Kidney (tissue), 14 donors: ENCODE data around the gene KRCC1. TPM values are rescaled to one million over a fixed set of nuclear protein-coding genes. Genes with fewer than 3 reads are reported as not detected.
A peak's percentile ranks its signal among the peaks of the same experiment; 100 is the strongest.

Experiments
- DNase-seq, 5 donors: peaks; one replicate each; pipeline ENCODE4 v3.0.0-alpha.2; 2013 to 2020
- FAIRE-seq: peaks from 2 replicates; lab custom pipeline; 2012; peaks lifted over from hg19 to GRCh38; lab: Jason Lieb, UNC
- H3K27ac ChIP-seq, 2 donors: one replicate each; pipeline ENCODE4 v1.7.0; 2013; ENCODE audit warnings: low read depth in 2 of 2, low read length in 2 of 2, inconsistent platforms in 1 of 2
- H3K27me3 ChIP-seq: one replicate; pipeline ENCODE4 v1.7.1; 2013; ENCODE audit warnings: low read length, inconsistent platforms; ENCODE audit not compliant: control insufficient read depth, insufficient read depth
- H3K36me3 ChIP-seq, 3 donors: one replicate each; pipeline versions ENCODE4 v1.7.0 to v1.7.1; 2013; ENCODE audit warnings: low read length in 3 of 3, control low read depth in 1 of 3, inconsistent platforms in 1 of 3; ENCODE audit not compliant: insufficient read depth in 3 of 3, control insufficient read depth in 2 of 3
- H3K4me1 ChIP-seq, 3 donors: one replicate each; pipeline versions ENCODE4 v1.7.0 to v1.7.1; 2013; ENCODE audit warnings: low read length in 3 of 3, inconsistent platforms in 1 of 3, low read depth in 1 of 3; ENCODE audit not compliant: control insufficient read depth in 2 of 3, insufficient read depth in 2 of 3
- H3K4me3 ChIP-seq, 3 donors: one replicate each; pipeline versions ENCODE4 v1.7.0 to v1.8.1; 2013; ENCODE audit warnings: low read length in 3 of 3, control low read depth in 1 of 3, inconsistent platforms in 1 of 3
- H3K9ac ChIP-seq, 3 donors: one replicate each; pipeline versions ENCODE4 v1.7.0 to v1.7.1; 2013; ENCODE audit warnings: low read length in 3 of 3, control low read depth in 1 of 3, inconsistent platforms in 1 of 3
- H3K9me3 ChIP-seq, 3 donors: one replicate each; pipeline versions ENCODE4 v1.7.0 to v1.7.1; 2013; ENCODE audit warnings: low read length in 3 of 3, control low read depth in 1 of 3, inconsistent platforms in 1 of 3; ENCODE audit not compliant: control insufficient read depth in 2 of 3, insufficient read depth in 1 of 3
- intact Hi-C: fragments of 100-400 bp; cut with DNase I; formaldehyde crosslinking; loops from one replicate; pipeline ENCODE4 v1.11.1; 2022
- polyA plus RNA-seq: library from polyadenylated mRNA; stranded (reverse); fragments of 350-450 nt; fragmentation: Illumina TruSeq; extraction: RNeasy Lipid Tissue Mini Kit (QIAGEN cat#74804); gene quantifications from one replicate; pipeline ENCODE4 v1.2.3, GENCODE V29; 2014; ENCODE audit warnings: low read depth, low replicate concordance; ENCODE audit not compliant: insufficient read depth
- total RNA-seq: library from RNA; stranded (reverse); fragmentation: NEBNext Ultra II Directional; extraction: Animal tissue kit (Norgen Biotek cat#: 25700); gene quantifications from one replicate; pipeline ENCODE4 v1.2.1, GENCODE V29; 2021
- TF ChIP-seq, protein P1 (sequence below): IDR thresholded peaks from 3 replicates; pipeline ENCODE4 v1.5.1; 2012; ENCODE audit warnings: mild to moderate bottlenecking, moderate library complexity, borderline replicate concordance; ENCODE audit not compliant: insufficient read depth; ENCODE audit errors: extremely low read depth
- donor health status: control.
- donor health status: control.
- donor health status: control.
- donor health status: control.
- donor health status: control.
- donor health status: DM: yes; HTN: yes; CAD: no.
- donor health status: Normal renal cell carcinoma (clear cell type).

Gene KRCC1
- total and polyA plus RNA-seq, 2 donors from 2014 or later, result 23.6 to 26.3 TPM

DNA sequence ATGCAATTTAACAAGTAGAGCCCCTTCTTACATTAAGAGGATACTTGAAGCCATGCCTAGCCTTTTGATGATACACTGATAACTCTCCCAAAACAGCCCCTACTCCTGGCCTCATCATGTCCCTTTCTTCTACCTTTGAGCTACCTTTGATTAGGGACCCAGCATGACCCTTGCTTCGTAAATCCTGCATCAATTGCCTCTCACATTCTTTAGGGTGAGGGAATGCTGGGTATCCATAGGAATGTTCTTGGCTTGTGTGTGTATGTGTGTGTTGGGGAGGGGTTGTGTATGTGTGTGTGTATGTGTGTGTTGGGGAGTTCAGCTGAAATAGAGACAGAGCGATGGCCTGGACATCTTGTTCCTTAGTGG, 5.3 kb upstream of the KRCC1 start:
- TF ChIP-seq, protein P1, sequence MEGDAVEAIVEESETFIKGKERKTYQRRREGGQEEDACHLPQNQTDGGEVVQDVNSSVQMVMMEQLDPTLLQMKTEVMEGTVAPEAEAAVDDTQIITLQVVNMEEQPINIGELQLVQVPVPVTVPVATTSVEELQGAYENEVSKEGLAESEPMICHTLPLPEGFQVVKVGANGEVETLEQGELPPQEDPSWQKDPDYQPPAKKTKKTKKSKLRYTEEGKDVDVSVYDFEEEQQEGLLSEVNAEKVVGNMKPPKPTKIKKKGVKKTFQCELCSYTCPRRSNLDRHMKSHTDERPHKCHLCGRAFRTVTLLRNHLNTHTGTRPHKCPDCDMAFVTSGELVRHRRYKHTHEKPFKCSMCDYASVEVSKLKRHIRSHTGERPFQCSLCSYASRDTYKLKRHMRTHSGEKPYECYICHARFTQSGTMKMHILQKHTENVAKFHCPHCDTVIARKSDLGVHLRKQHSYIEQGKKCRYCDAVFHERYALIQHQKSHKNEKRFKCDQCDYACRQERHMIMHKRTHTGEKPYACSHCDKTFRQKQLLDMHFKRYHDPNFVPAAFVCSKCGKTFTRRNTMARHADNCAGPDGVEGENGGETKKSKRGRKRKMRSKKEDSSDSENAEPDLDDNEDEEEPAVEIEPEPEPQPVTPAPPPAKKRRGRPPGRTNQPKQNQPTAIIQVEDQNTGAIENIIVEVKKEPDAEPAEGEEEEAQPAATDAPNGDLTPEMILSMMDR, result no peak
- Histone ChIP-seq H3K27me3 (no peaks in the 10 kb centered on the region), H3K36me3 (no peaks in the 10 kb centered on the region), H3K9ac (no peak overlapping the region), H3K4me3 (no peak overlapping the region), H3K27ac (no peak overlapping the region), H3K9me3 (no peaks in the 10 kb centered on the region), H3K4me1 (peaks cover 0 to 5% (median 0%) of the 10 kb centered on the region in 3 donors)
- intact Hi-C loops, result no loop called here
- no peak for FAIRE-seq
- DNase-seq, result no peak

DNA sequence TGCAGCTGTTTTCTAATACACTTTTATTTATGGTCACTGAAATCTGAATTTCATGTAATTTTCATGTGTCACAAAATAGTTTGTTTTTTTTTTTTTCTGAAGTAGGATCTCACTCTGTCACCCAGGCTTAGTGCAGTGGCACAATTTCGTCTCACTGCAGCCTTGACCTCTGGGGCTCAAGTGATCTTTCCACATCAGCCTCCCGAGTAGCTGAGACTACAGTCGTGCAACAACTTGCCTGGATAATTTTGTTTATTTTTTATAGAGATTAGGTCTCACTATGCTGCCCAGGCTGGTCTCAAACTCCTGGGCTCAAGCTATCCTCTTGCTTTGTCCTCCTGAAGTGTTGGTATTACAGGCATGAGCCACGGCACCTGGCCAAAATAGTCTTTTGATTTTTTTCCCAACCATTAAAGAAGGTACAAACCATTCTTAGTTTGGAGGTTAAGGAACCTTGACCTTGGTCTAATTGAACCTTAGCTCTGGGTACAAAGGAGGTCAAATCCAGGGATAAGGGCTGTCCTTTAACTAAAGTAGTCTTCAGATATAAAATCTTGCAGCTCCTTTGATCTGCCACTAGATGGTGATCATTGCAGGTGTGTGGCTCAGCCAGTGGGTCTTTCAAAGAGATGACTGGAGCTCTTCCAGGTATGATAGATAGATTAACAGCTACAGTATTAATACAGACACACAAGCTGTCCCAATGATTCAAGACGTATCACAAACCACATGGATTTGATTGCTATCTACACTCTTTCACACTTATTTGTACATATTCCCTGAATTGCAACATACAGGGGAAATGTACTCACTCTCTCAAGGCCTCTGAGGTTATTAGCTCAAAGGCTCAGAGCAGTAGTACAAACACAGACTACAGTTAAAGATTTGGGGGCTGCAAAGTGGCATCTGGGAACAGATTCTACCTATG, 4.7 kb upstream of the KRCC1 start:
- no peaks in the 10 kb centered on the region for H3K27me3 ChIP-seq
- no peaks in the 10 kb centered on the region for H3K36me3 ChIP-seq
- H3K9ac ChIP-seq, result no peak overlapping the region
- TF ChIP-seq, protein P1, result peak; percentile 67
- no peak for FAIRE-seq
- H3K4me1 ChIP-seq, result peaks cover 0 to 5% (median 0%) of the 10 kb centered on the region in 3 donors
- H3K27ac ChIP-seq, result no peak overlapping the region
- intact Hi-C loops, result no loop called here
- H3K9me3 ChIP-seq, result no peaks in the 10 kb centered on the region
- DNase-seq, result peak in 2 of 5 donors; percentile 35 to 47
- no peak overlapping the region for H3K4me3 ChIP-seq

DNA sequence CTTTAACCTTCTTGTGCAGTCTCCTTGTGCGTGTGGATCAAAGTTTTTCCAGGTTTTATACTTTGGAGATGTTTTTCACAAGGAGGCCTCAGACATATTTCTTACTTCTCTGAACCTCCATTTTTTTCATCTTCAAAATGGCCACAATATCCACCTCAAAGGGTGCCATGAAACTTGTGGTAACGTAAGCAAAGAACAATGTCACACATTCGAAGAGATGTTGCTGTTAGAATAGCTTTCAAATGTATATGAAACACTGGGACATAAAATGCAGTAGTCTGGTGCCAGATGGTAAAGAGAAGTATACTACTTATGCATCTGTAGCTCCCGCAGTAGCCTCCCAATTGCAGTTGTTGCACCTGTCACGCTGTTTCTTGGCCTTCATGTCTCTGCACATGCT, 2.6 kb upstream of the KRCC1 start:
- DNase-seq (no peak), FAIRE-seq (no peak)
- Histone ChIP-seq H3K9ac (no peak overlapping the region), H3K36me3 (no peaks in the 10 kb centered on the region), H3K4me1 (peaks cover 0 to 8% (median 7%) of the 10 kb centered on the region in 3 donors), H3K27me3 (no peaks in the 10 kb centered on the region), H3K27ac (no peak overlapping the region), H3K9me3 (no peaks in the 10 kb centered on the region), H3K4me3 (no peak overlapping the region)
- intact Hi-C loops, result no loop called here
- TF ChIP-seq, protein P1, result no peak
